Tibial artery (tissue), 4 donors: ENCODE data around the gene INSYN2A.

Experiments used
- DNase-seq, 2 donors: peaks; one replicate each; pipeline ENCODE4 v3.0.0-alpha.2; 2019
- H3K27ac ChIP-seq, 2 donors: fragments of 200-600 bp; sonication (generic) in 1 of 2; 1 replicate in 1 of 2; 2 replicates in 1 of 2; pipeline ENCODE4 v1.5.1; 2018 to 2019; ENCODE audit warnings: mild to moderate bottlenecking in 1 of 2
- H3K27me3 ChIP-seq, 2 donors: fragments of 200-600 bp; sonication (generic) in 1 of 2; one replicate each; pipeline versions ENCODE4 v1.5.1 to v1.6.0; 2016 to 2019
- H3K36me3 ChIP-seq, 3 donors: fragments of 200-600 bp; sonication (generic) in 2 of 3; one replicate each; pipeline ENCODE4 v1.5.1; 2016 to 2019; ENCODE audit warnings: mild to moderate bottlenecking in 2 of 3
- H3K4me1 ChIP-seq, 4 donors: fragments of 200-600 bp; sonication (generic) in 2 of 4; 1 replicate in 3 of 4; 2 replicates in 1 of 4; pipeline ENCODE4 v1.5.1; 2016 to 2019
- H3K4me3 ChIP-seq, 2 donors: fragments of 200-600 bp; sonication (generic) in 1 of 2; 1 replicate in 1 of 2; 2 replicates in 1 of 2; pipeline ENCODE4 v1.5.1; 2018 to 2019; ENCODE audit warnings: mild to moderate bottlenecking in 2 of 2
- H3K9me3 ChIP-seq, 3 donors: fragments of 200-600 bp; sonication (generic) in 1 of 3; one replicate each; pipeline ENCODE4 v1.5.1; 2016 to 2019
- intact Hi-C: fragments of 100-400 bp; cut with DNase I; formaldehyde crosslinking; loops from one replicate; pipeline ENCODE4 v1.15.0; 2023; ENCODE audit warnings: low total_unique reads
- TF ChIP-seq, protein P1 (sequence below), 2 experiments: fragments of 200-600 bp in 1 of 2; fragments of 450-650 bp in 1 of 2; IDR thresholded peaks; one replicate each; pipeline ENCODE4 v1.5.1; 2017 to 2019; ENCODE audit warnings: antibody characterized with exemption in 2 of 2, mild to moderate bottlenecking in 1 of 2, moderate library complexity in 1 of 2

Gene INSYN2A

DNA sequence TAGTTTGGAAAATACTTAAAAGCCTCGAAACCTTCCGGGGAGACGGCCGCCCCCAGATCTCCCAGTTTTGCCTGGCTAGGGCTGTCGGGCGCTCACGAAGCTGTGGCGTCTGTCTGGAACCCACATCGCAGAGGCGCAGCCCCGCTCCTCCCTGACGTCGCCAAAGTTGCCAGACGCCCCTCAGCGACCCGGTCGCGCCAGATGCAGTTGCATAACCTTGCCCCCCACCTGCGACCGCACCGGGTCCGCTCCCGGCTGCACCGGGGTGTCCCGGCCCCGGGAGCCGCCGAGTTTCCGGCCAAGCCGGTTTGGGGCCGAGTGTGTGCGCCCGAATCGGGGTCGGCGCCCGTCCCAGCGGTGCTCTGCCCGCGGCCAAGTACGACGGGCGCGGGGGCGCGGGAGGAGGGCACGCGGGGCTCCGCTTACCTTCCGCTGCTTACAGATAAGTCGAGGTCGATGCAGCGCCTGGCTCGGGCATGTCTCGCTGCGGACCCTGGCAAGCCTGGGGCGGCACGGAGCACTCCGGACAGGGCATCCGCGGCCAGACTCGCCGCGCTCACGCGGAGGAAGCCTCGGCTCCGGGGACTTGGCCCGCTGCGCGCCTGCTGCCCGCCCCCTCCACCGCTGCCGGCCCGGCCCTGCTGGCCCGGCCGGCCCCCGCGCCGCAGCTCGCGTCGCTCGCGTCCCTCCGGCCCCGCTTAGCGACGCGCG, 665 bp downstream of the INSYN2A start:
- H3K4me3 ChIP-seq = peak overlapping the region; percentile 40 to 51
- peaks cover 0 to 23% (median 18%) of the 10 kb centered on the region in 4 donors for H3K4me1 ChIP-seq
- no peaks in the 10 kb centered on the region for H3K9me3 ChIP-seq
- no peak overlapping the region for H3K27ac ChIP-seq
- TF ChIP-seq, protein P1, sequence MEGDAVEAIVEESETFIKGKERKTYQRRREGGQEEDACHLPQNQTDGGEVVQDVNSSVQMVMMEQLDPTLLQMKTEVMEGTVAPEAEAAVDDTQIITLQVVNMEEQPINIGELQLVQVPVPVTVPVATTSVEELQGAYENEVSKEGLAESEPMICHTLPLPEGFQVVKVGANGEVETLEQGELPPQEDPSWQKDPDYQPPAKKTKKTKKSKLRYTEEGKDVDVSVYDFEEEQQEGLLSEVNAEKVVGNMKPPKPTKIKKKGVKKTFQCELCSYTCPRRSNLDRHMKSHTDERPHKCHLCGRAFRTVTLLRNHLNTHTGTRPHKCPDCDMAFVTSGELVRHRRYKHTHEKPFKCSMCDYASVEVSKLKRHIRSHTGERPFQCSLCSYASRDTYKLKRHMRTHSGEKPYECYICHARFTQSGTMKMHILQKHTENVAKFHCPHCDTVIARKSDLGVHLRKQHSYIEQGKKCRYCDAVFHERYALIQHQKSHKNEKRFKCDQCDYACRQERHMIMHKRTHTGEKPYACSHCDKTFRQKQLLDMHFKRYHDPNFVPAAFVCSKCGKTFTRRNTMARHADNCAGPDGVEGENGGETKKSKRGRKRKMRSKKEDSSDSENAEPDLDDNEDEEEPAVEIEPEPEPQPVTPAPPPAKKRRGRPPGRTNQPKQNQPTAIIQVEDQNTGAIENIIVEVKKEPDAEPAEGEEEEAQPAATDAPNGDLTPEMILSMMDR (IDR thresholded peaks at IDR 0.05) = no peak
- no peaks in the 10 kb centered on the region for H3K36me3 ChIP-seq
- DNase-seq = no peak
- peaks cover 0 to 3% of the 10 kb centered on the region in 2 donors for H3K27me3 ChIP-seq
- intact Hi-C loops = no loop called here

DNA sequence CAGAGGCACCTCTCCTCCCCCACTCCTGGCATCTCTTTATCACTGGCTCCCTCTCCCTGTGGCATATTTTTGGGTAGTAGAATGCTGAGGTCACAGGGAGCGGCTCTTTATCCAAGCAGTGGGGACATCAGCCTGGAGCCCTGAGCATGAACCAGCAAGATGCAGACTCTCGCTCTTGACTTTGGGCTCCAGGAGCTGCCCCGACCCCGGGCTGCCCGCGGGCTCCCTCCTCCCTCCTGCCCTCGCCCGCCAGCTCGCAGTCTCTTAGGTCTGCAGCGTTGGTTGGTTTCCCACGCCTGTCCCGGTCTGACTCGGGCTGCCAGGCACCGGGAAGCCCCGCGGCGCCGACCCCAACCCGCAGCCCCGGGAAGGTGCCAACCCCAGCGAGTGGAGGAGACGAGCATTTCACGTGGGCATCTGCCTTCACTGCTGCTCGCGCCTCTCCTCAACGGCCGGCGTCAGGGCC, 1.3 kb downstream of the INSYN2A start:
- peak overlapping the region; percentile 40 to 51 for H3K4me3 ChIP-seq
- H3K4me1 ChIP-seq = peaks cover 0 to 23% (median 18%) of the 10 kb centered on the region in 4 donors
- TF ChIP-seq, protein P1 (IDR thresholded peaks at IDR 0.05) = no peak
- H3K36me3 ChIP-seq = no peaks in the 10 kb centered on the region
- intact Hi-C loops = no loop called here
- H3K27me3 ChIP-seq = peaks cover 0 to 3% of the 10 kb centered on the region in 2 donors
- DNase-seq = no peak
- no peak overlapping the region for H3K27ac ChIP-seq
- H3K9me3 ChIP-seq = no peaks in the 10 kb centered on the region

DNA sequence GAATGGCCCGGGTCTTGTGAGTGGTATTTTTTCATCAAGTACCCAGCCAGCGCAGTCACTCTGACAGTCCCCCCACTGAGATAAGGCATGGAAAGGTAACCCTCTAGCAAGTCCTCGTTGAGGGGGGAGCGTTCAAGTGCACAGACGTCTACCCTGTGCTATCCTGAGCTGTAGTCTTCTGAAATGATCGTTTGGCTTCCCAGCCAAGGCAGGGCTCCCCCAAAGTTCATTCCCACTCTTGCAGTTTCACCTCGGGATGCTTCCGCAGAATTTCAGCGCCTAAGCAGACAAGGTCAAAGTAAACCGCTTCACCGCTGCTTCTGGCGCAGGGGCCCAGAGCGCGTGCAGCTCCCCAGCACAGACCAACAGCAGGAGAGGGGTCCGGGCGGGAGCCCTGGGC, 1.8 kb downstream of the INSYN2A start:
- DNase-seq = no peak
- no peak overlapping the region for H3K27ac ChIP-seq
- TF ChIP-seq, protein P1 (IDR thresholded peaks at IDR 0.05) = no peak
- intact Hi-C loops = no loop called here
- H3K27me3 ChIP-seq = peaks cover 0 to 3% of the 10 kb centered on the region in 2 donors
- H3K36me3 ChIP-seq = no peaks in the 10 kb centered on the region
- H3K4me1 ChIP-seq = peaks cover 0 to 23% (median 18%) of the 10 kb centered on the region in 4 donors
- H3K9me3 ChIP-seq = no peaks in the 10 kb centered on the region
- H3K4me3 ChIP-seq = peak overlapping the region; percentile 40 to 51

DNA sequence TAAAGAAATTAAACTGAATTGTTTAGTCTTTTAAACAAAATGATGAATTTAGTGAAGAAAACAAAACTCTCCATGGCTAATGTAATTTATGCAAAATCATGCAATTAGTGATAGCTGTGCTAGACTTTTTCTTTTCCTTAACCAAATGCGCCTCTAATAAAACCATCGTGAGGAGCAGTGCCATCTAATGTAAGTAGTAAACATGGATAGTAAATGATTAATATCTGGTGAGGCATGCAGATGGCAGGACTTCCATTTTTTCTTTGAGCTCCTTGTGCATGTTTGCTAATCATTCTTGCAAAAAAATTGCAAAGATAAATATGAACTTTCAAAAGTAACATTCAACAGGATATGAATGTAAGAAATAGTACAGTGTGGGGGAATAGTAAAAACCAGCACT, 2.3 kb downstream of the INSYN2A start:
- Histone ChIP-seq H3K27me3 (peaks cover 0 to 3% of the 10 kb centered on the region in 2 donors), H3K4me1 (peaks cover 0 to 23% (median 18%) of the 10 kb centered on the region in 4 donors), H3K27ac (no peak overlapping the region), H3K36me3 (no peaks in the 10 kb centered on the region), H3K4me3 (no peak overlapping the region), H3K9me3 (no peaks in the 10 kb centered on the region)
- intact Hi-C loops = no loop called here
- TF ChIP-seq, protein P1 (IDR thresholded peaks at IDR 0.05) = no peak
- no peak for DNase-seq

DNA sequence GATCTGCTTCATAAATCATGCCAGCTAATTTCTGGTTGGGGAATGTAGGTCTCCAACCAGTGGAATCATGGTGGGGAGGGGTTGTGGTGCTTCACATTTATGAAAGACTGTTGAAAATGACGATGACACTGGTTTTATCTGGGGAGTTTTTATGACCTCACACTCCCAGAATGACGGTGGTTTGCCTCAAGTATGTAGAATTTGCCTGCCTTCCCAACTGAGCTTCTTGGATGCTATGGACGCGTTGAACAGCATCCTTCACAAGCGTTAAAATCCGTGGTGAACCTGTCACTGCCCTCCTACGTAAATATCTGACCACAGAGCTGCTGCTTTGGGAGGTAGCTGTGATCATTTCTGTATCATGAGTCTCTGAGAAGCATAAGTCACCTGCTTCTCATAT, 3.3 kb downstream of the INSYN2A start:
- H3K36me3 ChIP-seq = no peaks in the 10 kb centered on the region
- TF ChIP-seq, protein P1 (IDR thresholded peaks at IDR 0.05) = no peak
- peaks cover 0 to 3% of the 10 kb centered on the region in 2 donors for H3K27me3 ChIP-seq
- H3K27ac ChIP-seq = no peak overlapping the region
- peaks cover 0 to 23% (median 18%) of the 10 kb centered on the region in 4 donors for H3K4me1 ChIP-seq
- H3K9me3 ChIP-seq = no peaks in the 10 kb centered on the region
- no peak overlapping the region for H3K4me3 ChIP-seq
- DNase-seq = no peak
- intact Hi-C loops = no loop called here
